HG03159 (cell line): ENCODE measurements around the gene CPM.
"Not testable (repeated sequence)": the region's sequence is repeated elsewhere in the genome, so short reads cannot be mapped to it uniquely, and the experiment has no call there.

Experiments
- ATAC-seq: cut with Tn5 transposase; IDR thresholded peaks from one replicate; pipeline ENCODE4 v1.9.1; 2021; ENCODE audit warnings: mild to moderate bottlenecking, moderate library complexity; ENCODE audit not compliant: unreplicated experiment

CPM gene

DNA sequence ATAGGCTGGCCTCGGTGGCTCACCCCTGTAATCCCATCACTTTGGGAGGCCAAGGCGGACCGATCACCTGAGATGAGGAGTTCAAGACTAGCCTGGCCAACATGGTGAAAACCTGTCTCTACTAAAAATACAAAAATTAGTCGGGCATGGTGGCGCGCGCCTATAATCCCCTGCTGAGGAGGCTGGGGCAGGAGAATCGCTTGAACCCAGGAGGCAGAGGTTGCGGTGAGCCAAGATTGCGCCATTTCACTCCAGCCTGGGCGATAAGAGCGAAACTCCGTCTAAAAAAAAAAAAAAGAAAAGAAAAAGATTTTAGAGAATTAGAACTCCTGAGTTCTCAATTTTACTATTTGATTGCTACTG, 123.0 kb downstream of the CPM start:
- not testable (repeated sequence) for ATAC-seq

- ATAC-seq: no peak
Measured at GRCh38 chr12:68809190-68810026, 123.6 kb downstream of the CPM start.

GRCh38 chr12:68808388-68809189, 124.4 kb downstream of the CPM start:
- peak; percentile 48 for ATAC-seq

GRCh38 chr12:68807576-68808387, 125.2 kb downstream of the CPM start, which contains the start of gene MDM2:
Gene MDM2 (plus strand): TSS chr12:68808177. CDS start chr12:68808478, 301 bp downstream.
- ATAC-seq: peak; percentile 75

- not testable (repeated sequence) for ATAC-seq
Measured at GRCh38 chr12:68807274-68807575, 125.7 kb downstream of the CPM start.

GRCh38 chr12:68806488-68807237, 126.3 kb downstream of the CPM start:
- no peak for ATAC-seq

GRCh38 chr12:68805592-68806120, 127.3 kb downstream of the CPM start:
- ATAC-seq: no peak

DNA sequence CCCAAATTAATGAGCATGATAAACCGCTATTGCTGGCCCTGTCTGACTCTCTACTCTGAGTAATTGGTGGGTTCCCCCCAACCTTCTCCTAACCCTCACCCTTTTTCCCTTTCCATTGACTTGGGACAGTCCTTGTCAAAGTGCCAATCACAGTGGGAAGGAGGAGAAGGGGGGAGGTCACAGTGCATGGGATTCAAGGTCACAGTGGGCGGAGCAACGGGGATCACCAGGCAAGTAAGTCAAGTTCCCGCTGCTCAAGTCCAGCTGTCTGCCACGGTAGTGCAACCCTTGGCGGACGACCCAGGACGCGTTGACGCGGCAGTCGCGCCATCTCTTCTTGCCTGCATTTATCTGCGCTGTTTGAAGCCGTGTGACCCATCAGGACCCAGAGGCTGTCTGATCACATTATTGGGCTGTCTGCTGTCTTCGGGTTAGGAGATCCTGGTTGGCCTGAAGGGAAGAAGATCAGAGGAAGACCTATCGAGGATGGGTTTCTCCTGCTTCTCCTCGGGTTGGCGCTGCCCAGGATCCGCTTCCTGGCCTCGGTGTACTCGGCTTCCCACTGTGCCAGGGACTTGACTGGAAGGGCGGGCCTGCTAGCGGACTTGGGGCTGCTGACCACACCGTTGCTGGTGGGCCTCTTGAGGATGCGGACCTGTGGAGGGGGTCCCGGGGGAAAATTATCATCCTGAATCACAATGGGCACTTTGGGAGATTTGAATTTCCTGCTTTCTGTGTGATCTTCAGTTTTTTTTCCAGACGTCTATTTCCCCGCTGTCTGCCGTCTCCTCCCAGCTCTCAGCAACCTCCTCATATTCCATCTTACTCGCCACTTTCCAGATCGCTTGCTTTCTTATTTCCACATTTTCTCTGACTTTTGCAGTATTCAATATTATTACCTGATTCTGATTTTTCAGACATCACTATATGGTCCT, 128.0 kb downstream of the CPM start:
- no peak for ATAC-seq

- no peak for ATAC-seq
Measured at GRCh38 chr12:68803948-68804656, 128.9 kb downstream of the CPM start.

DNA sequence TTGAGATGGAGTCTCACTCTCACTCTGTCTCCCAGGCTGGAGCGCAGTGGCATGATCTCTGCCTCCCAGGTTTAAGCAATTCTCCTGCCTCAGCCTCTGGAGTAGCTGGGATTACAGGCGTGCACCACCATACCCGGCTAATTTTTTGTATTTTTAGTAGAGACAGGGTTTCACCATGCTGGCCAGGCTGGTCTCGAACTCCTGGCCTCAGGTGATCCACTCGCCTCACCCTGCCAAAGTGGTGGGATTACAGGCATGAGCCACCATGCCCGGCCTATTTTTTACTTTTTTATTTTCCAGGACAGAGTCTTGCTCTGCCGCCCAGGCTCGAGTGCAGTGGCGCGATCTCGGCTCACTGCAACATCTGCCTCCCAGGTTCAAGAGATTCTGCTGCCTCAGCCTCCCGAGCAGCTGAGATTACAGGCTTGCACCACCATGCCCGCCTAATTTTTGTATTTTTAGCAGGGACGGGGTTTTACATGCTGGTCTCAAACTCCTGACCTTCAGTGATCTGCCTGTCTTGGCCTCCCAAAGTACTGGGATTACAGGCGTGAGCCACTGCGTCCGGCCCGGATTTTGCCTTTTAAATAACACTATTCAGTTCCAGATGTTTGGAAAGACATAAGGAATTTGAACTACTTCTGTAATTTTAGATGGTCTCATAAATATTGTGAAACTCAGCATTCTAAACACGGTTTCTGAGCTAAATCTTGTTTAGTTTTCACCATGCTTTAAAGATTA, 129.9 kb downstream of the CPM start:
- ATAC-seq: not testable (repeated sequence)

- peak; percentile 24 for ATAC-seq
Measured at GRCh38 chr12:68802372-68802745, 130.6 kb downstream of the CPM start.
